HepG2 (cell line): ENCODE measurements around the gene GPR137. TPM values are rescaled to one million over a fixed set of nuclear protein-coding genes. Genes with fewer than 3 reads are reported as not detected.

Source experiments
- FOXK2 ChIP-seq: fragments of 450-650 bp; IDR thresholded peaks from 2 replicates; pipeline ENCODE4 v1.6.1; 2016
- GMEB2 ChIP-seq: IDR thresholded peaks from 2 replicates; pipeline ENCODE4 v1.6.1; 2016; ENCODE audit warnings: missing biosample characterization, missing genetic modification reagents, low read depth
- MEIS2 ChIP-seq: sonication (generic); formaldehyde crosslinking; IDR thresholded peaks from 2 replicates; pipeline ENCODE4 v1.9.0; 2021; ENCODE audit warnings: mild to moderate bottlenecking, missing genetic modification reagents
- NFAT5 ChIP-seq: sonication (generic); formaldehyde crosslinking; IDR thresholded peaks from 2 replicates; pipeline ENCODE4 v1.4.0; 2020; ENCODE audit warnings: missing genetic modification reagents
- TEF ChIP-seq: sonication (generic); formaldehyde crosslinking; IDR thresholded peaks from 2 replicates; pipeline ENCODE4 v1.5.0; 2020; ENCODE audit warnings: missing genetic modification reagents
- ZFP90 ChIP-seq: sonication (generic); formaldehyde crosslinking; IDR thresholded peaks from 2 replicates; pipeline ENCODE4 v1.8.0; 2022; ENCODE audit warnings: missing genetic modification reagents, mild to moderate bottlenecking, inconsistent platforms, borderline replicate concordance
- ZNF33A ChIP-seq: sonication (generic); formaldehyde crosslinking; IDR thresholded peaks from 2 replicates; pipeline ENCODE4 v1.5.1; 2020; ENCODE audit warnings: missing genetic modification reagents, mild to moderate bottlenecking, moderate library complexity, borderline replicate concordance
- polyA plus RNA-seq, 8 experiments: library from polyadenylated mRNA; depleted of rRNA in 3 of 8; stranded (reverse) in 7 of 8; unstranded in 1 of 8; fragments of >200 nt; fragmentation: Illumina TruSeq in 4 of 8; extraction: Trizol in 4 of 8; gene quantifications; 2 replicates each; pipeline versions ENCODE4 v1.2.1 to v1.2.3, GENCODE V29; 2011 to 2016; ENCODE audit warnings: low read depth in 4 of 8, missing spikeins in 1 of 8, mixed read lengths in 1 of 8; ENCODE audit not compliant: insufficient read depth in 1 of 8
- total RNA-seq, 5 experiments: library from RNA; depleted of rRNA; stranded (reverse); fragments of >200 nt; fragmentation: Illumina TruSeq; extraction: Trizol; gene quantifications; 2 replicates each; pipeline ENCODE4 v1.2.3, GENCODE V29; 2016; ENCODE audit warnings: low read depth in 1 of 5

The GPR137 gene
- total and polyA plus RNA-seq, 2 of the 13 experiments (the other 11 are each of a cell fraction or from before 2014, with no cell fraction given) = 8.5 to 13.2 TPM

GRCh38 chr11:64269540-64270220 is 16.0 kb upstream of the GPR137 start (continued):
- TF ChIP-seq NFAT5 (CRISPR knock-in tag) (no peak), ZFP90 (CRISPR knock-in tag) (no peak), FOXK2 (no peak), MEIS2 (CRISPR knock-in tag) (no peak), TEF (CRISPR knock-in tag) (no peak), ZNF33A (CRISPR knock-in tag) (peak; percentile 87; the same call in 1 of the 2 replicates), GMEB2 (CRISPR knock-in tag) (peak; percentile 45; the same call in 1 of the 2 replicates)
- TF ChIP-seq, all 625 proteins: peak for 225
